Hepatocyte (in vitro differentiated cells): ENCODE results near the gene LINC00237.

Source experiments
- EZH2phosphoT487 ChIP-seq: fragments of 200-600 bp; sonication (generic); IDR thresholded peaks from one replicate; pipeline ENCODE4 v1.6.1; 2018; ENCODE audit warnings: antibody characterized with exemption, mild to moderate bottlenecking, low read depth, moderate library complexity; ENCODE audit not compliant: unreplicated experiment, severe bottlenecking
- TF ChIP-seq, protein P1 (sequence below): fragments of 200-600 bp; sonication (generic); IDR thresholded peaks from 2 replicates; pipeline ENCODE4 v1.5.1; 2016; ENCODE audit warnings: antibody characterized with exemption, mild to moderate bottlenecking; ENCODE audit not compliant: poor library complexity

DNA sequence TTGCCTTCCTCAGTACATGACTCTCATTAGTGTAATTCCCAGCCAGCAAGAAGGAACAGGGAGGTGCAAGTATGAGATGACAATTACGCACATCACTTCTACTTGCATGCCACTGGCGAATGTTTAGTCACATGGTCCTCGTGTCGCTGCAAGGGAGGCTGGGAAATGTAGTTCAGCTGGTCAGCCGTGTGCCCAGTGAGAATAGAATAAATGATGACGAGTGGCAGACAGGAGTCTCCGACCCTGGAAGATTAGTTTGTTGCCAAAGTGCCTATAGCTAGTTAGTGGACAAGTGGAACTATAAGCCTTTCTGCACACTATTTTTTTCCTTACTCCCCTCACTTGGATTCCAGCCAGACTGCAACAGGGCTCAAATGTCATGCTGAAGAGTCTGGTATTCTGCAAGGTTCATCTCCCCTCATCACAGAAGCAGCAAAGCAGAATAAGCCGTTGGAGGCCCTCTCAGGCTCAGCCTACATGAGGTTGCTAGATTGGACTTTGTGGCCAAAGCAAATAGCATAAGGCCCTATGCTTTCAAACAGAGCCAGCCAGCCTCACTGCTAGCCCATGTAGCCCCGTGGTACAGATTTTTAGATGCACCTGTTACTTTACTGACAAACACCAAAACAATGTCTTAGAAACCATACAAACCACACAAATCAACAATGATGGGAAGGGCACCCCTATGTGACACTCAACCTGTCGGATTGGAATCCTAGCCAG is 9.7 kb downstream of the LINC00237 start:
- TF ChIP-seq, protein P1, sequence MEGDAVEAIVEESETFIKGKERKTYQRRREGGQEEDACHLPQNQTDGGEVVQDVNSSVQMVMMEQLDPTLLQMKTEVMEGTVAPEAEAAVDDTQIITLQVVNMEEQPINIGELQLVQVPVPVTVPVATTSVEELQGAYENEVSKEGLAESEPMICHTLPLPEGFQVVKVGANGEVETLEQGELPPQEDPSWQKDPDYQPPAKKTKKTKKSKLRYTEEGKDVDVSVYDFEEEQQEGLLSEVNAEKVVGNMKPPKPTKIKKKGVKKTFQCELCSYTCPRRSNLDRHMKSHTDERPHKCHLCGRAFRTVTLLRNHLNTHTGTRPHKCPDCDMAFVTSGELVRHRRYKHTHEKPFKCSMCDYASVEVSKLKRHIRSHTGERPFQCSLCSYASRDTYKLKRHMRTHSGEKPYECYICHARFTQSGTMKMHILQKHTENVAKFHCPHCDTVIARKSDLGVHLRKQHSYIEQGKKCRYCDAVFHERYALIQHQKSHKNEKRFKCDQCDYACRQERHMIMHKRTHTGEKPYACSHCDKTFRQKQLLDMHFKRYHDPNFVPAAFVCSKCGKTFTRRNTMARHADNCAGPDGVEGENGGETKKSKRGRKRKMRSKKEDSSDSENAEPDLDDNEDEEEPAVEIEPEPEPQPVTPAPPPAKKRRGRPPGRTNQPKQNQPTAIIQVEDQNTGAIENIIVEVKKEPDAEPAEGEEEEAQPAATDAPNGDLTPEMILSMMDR = no peak
- no peak for TF ChIP-seq EZH2phosphoT487
